A673 (cell line): ENCODE data around the gene CLTCL1.

Source experiments
- EZH2 ChIP-seq: fragments of 200-600 bp; sonication (generic); IDR thresholded peaks from 2 replicates; pipeline ENCODE4 v1.6.1; 2017; ENCODE audit warnings: borderline replicate concordance, low read depth, mild to moderate bottlenecking, mixed read lengths, antibody characterized with exemption, low read length; ENCODE audit not compliant: poor library complexity, severe bottlenecking
- TF ChIP-seq, protein P1 (sequence below): fragments of 300-800, 200-600 bp; sonication (generic); conservative IDR thresholded peaks from 2 replicates; pipeline ENCODE4 v1.5.1; 2017; ENCODE audit warnings: low read depth, mild to moderate bottlenecking, antibody characterized with exemption, low read length, moderate library complexity, mixed read lengths

- TF ChIP-seq, protein P1, sequence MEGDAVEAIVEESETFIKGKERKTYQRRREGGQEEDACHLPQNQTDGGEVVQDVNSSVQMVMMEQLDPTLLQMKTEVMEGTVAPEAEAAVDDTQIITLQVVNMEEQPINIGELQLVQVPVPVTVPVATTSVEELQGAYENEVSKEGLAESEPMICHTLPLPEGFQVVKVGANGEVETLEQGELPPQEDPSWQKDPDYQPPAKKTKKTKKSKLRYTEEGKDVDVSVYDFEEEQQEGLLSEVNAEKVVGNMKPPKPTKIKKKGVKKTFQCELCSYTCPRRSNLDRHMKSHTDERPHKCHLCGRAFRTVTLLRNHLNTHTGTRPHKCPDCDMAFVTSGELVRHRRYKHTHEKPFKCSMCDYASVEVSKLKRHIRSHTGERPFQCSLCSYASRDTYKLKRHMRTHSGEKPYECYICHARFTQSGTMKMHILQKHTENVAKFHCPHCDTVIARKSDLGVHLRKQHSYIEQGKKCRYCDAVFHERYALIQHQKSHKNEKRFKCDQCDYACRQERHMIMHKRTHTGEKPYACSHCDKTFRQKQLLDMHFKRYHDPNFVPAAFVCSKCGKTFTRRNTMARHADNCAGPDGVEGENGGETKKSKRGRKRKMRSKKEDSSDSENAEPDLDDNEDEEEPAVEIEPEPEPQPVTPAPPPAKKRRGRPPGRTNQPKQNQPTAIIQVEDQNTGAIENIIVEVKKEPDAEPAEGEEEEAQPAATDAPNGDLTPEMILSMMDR = no peak
- no peak for TF ChIP-seq EZH2
Measured at GRCh38 chr22:19337137-19337536, 45.6 kb upstream of the CLTCL1 start.
